Activated CD4-positive, alpha-beta T cell treated with anti-CD3 and anti-CD28 coated beads, Interleukin-2, Interleukin-4, amounts not matched to agents 100 ng/mL and 50 ng/mL, durations not matched to agents 16 hours and 8 hours (primary cell): ENCODE data around the gene APOE.
A peak's percentile ranks its signal among the peaks of the same experiment; 100 is the strongest.

ENCODE experiments used
- DNase-seq: peaks from one replicate; pipeline ENCODE4 v3.0.0-alpha.2; 2020; ENCODE audit warnings: low spot score

APOE gene

DNA sequence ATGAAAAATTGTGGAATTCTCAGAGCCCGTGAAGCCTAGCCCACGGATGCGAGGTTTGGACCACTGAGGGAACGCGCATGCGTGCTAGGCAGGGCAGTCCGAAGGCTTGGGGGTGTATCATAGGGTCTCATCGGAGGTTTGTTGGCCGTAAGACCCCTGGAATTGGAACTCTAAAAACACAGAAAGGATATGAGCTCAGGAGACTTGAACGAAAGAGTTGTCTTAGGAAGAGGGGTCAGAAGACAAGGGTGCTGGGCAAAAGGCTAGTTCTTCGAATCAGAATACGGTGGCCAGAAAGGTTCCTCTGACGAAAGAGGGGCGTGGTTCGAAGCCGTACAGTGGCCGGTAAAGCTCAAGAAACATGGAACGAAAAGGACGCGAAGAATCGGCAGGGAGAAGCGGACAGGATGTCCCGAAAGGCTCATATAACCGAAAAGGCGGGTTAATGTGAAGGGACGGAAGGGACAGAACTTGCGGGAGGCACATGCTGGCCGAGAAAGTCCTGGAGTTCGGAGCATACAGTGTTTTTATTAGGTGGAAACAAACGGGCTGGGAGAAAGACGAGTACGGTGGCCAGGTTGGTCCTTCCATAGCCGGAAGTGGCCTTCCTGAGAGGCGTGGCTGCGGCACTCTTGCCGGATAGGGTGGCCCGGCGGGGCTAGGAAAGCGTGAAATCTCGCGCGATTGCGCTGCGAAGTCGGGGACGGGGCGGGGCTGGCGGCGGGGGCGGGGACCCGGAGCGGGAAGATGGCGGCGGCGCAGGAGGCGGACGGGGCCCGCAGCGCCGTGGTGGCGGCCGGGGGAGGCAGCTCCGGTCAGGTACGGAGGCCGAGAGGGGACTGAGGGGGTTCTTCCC, 49.3 kb downstream of the APOE start, which contains the start of gene CLPTM1:
CLPTM1 (plus strand) TSS at position 732 of the 856 bp plus-strand sequence; CDS start at position 748, 16 bp downstream.
- DNase-seq = peak; percentile 98

DNA sequence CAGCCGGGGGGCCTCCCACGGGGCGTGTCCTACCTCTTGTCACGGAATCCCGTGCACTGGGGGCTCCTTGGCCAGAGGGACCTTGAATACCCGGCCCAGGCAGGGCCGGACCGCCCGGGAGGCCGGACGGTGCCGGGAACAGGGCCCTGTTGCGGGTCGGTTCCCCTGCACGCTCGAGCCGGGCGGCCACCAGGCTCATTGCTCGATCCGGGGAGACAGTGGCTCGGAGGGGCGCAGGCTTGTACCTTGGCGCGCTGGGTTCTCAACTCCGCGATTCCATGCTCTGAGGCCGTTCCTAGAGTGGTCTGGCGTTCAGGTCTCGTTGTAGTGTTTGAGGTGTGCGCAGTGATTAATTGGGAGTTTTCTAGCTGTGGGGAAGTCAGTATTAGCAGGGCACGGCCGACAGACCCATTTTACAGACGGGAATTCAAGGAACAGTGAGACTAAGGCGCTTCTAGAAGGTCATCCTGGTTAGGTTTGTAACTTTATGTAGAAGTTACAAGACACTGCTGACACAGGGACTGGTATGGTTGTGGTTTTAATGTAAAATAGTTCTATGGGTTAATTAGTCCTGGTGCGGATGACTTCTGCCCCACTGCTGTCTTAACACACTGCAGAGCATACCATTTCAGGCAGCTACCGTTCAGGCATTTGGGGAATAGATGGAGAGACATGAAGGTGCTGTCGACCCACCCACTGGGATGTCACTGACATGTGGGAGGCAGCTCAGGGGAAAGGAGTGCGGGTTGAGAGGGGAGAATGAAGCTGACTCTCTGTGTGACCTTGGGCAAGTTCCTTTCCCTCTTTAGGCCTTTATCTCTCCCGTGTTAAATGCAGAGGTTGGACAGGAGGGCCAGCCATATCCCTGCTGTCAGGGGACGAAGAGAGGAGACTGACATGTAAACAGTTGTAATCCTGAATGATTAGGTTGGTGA, 50.2 kb downstream of the APOE start:
- no peak for DNase-seq

DNA sequence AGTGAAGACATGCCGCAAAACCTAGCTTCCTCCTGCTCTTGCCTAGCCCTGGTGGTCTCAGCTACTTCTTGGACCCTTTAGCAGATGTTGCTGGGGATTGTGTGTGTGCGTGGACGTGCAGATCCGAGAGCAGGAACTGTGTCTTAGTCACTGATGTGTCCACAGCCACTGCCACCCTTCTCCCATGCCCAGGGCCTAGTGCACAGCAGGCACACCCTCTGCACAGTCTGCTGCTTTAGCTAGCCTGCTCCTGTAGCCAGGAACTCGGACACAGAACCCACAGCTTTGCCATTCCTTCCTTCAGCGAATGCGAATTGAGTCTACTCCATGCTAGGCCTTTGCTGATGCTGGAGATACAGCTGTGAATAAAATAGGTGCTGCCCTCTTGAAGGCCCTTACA, 51.9 kb downstream of the APOE start:
- no peak for DNase-seq

- no peak for DNase-seq
Measured at GRCh38 chr19:44958090-44958489, 52.5 kb downstream of the APOE start.
